Upper lobe of left lung (tissue), 6 donors: Measurements from ENCODE around the gene TTC7B. TPM values are rescaled to one million over a fixed set of nuclear protein-coding genes. Genes with fewer than 3 reads are reported as not detected.

Source experiments
- ATAC-seq, 2 donors: fragments of 200-7000 bp; cut with Tn5 transposase; one replicate each; pipeline ENCODE4 v1.9.1; 2022; ENCODE audit warnings: mild to moderate bottlenecking in 2 of 2, moderate library complexity in 2 of 2; ENCODE audit not compliant: low FRiP score in 2 of 2
- DNase-seq, 2 donors: peaks; one replicate each; pipeline ENCODE4 v3.0.0-alpha.2; 2019 to 2020
- H3K27ac ChIP-seq, 4 donors: fragments of 200-600 bp; sonication (generic); one replicate each; pipeline ENCODE4 v1.5.1; 2016 to 2019
- H3K27me3 ChIP-seq, 4 donors: fragments of 200-600 bp; sonication (generic); one replicate each; pipeline ENCODE4 v1.5.1; 2017 to 2019
- H3K36me3 ChIP-seq, 4 donors: fragments of 200-600 bp; sonication (generic); one replicate each; pipeline ENCODE4 v1.5.1; 2016 to 2019
- H3K4me1 ChIP-seq, 4 donors: fragments of 200-600 bp; sonication (generic); one replicate each; pipeline ENCODE4 v1.5.1; 2018 to 2019
- H3K4me3 ChIP-seq, 4 donors: fragments of 200-600 bp; sonication (generic); one replicate each; pipeline ENCODE4 v1.5.1; 2017 to 2019; ENCODE audit warnings: mild to moderate bottlenecking in 2 of 4, moderate library complexity in 1 of 4
- H3K9me3 ChIP-seq, 4 donors: fragments of 200-600 bp; sonication (generic); one replicate each; pipeline ENCODE4 v1.5.1; 2018 to 2019
- EP300 ChIP-seq, 4 donors: sonication (generic); formaldehyde crosslinking; IDR thresholded peaks; one replicate each; pipeline ENCODE4 v1.5.1; 2017; ENCODE audit warnings: antibody characterized with exemption in 4 of 4, control low read depth in 2 of 4
- POLR2A ChIP-seq, 4 donors: fragments of 450-650 bp; IDR thresholded peaks; one replicate each; pipeline ENCODE4 v1.5.1; 2016 to 2017; ENCODE audit warnings: antibody characterized with exemption in 4 of 4, mild to moderate bottlenecking in 2 of 4
- POLR2AphosphoS5 ChIP-seq, 2 donors: sonication (generic); formaldehyde crosslinking; IDR thresholded peaks; one replicate each; pipeline ENCODE4 v1.5.1; 2017; ENCODE audit warnings: antibody characterized with exemption in 2 of 2
- WGBS, 2 donors: methylation state at CpG; one replicate each; pipeline ENCODE4 v1.1.5; 2017 to 2018; 5-methylcytosine and 5-hydroxymethylcytosine counted together
- total RNA-seq, 6 donors: library from RNA; depleted of rRNA in 4 of 6; stranded (reverse); fragments of >200 nt in 4 of 6; gene quantifications; one replicate each; pipeline versions ENCODE4 v1.1.0 to v1.2.1, GENCODE V29; 2016 to 2021
- TF ChIP-seq, protein P1 (sequence below), 6 experiments: fragments of 450-650 bp in 4 of 6; fragments of 200-600 bp in 2 of 6; sonication (generic) in 2 of 6; IDR thresholded peaks; one replicate each; pipeline ENCODE4 v1.5.1; 2016 to 2019; ENCODE audit warnings: antibody characterized with exemption in 6 of 6
- donor health status: DM: no; HTN: no; CAD: no; lungs with moderate emphysema.
- donor health status: DM: no; HTN: yes; CAD: no; lungs with severe emphysema.

Gene TTC7B
- total RNA-seq, 6 donors from 2014 or later = 13.5 to 87.3 (median 37.5) TPM

GRCh38 chr14:90599748-90600507 is 216.3 kb downstream of the TTC7B start:
- Histone ChIP-seq H3K4me3 (no peak overlapping the region), H3K4me1 (peaks cover 0 to 9% (median 6%) of the 10 kb centered on the region in 4 donors), H3K27me3 (no peaks in the 10 kb centered on the region), H3K27ac (no peak overlapping the region), H3K36me3 (no peaks in the 10 kb centered on the region), H3K9me3 (no peaks in the 10 kb centered on the region)
- DNase-seq (no peak), ATAC-seq (no peak)
- TF ChIP-seq, protein P1, sequence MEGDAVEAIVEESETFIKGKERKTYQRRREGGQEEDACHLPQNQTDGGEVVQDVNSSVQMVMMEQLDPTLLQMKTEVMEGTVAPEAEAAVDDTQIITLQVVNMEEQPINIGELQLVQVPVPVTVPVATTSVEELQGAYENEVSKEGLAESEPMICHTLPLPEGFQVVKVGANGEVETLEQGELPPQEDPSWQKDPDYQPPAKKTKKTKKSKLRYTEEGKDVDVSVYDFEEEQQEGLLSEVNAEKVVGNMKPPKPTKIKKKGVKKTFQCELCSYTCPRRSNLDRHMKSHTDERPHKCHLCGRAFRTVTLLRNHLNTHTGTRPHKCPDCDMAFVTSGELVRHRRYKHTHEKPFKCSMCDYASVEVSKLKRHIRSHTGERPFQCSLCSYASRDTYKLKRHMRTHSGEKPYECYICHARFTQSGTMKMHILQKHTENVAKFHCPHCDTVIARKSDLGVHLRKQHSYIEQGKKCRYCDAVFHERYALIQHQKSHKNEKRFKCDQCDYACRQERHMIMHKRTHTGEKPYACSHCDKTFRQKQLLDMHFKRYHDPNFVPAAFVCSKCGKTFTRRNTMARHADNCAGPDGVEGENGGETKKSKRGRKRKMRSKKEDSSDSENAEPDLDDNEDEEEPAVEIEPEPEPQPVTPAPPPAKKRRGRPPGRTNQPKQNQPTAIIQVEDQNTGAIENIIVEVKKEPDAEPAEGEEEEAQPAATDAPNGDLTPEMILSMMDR (IDR thresholded peaks at IDR 0.05) = peak in 3 of 6 experiments; percentile 18 to 27 (median 27)
- no peak for TF ChIP-seq EP300 (IDR thresholded peaks at IDR 0.05)
- 65 to 75% methylated on average over 12 of the region's 12 CpGs for WGBS, 2 donors

DNA sequence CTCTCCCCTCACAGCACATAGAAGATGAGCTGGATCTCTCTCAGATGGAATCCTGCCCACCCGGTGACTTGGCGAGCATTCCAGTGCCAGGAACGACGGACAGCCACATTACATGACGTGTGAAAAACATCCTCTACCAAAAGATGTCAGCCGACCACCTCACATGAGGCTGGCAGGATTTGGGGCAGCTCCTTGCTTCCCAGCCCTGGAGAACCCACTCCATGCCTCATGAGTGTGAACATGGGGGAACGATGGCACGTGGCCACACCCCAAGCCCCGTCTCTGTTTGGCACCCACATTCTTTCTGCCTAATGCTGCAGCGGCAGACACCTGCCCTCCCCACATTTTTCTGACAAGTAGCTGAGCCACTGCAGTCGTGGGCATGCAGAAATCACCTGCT is 216.9 kb downstream of the TTC7B start:
- no peak for ATAC-seq
- TF ChIP-seq, protein P1 (IDR thresholded peaks at IDR 0.05) = no peak
- no peaks in the 10 kb centered on the region for H3K27me3 ChIP-seq
- 47% methylated on average over 11 of the region's 11 CpGs for WGBS, 2 donors
- H3K9me3 ChIP-seq = no peaks in the 10 kb centered on the region
- no peaks in the 10 kb centered on the region for H3K36me3 ChIP-seq
- H3K4me1 ChIP-seq = peaks cover 0 to 9% (median 6%) of the 10 kb centered on the region in 4 donors
- H3K4me3 ChIP-seq = no peak overlapping the region
- no peak for DNase-seq
- H3K27ac ChIP-seq = no peak overlapping the region

GRCh38 chr14:90597961-90598360 is 218.3 kb downstream of the TTC7B start:
- Histone ChIP-seq H3K4me1 (peaks cover 0 to 9% (median 6%) of the 10 kb centered on the region in 4 donors), H3K27me3 (no peaks in the 10 kb centered on the region), H3K36me3 (no peaks in the 10 kb centered on the region), H3K27ac (no peak overlapping the region), H3K9me3 (no peaks in the 10 kb centered on the region), H3K4me3 (no peak overlapping the region)
- WGBS, 2 donors = 96 to 97% methylated on average over 11 to 14 of the region's 15 CpGs
- ATAC-seq (no peak), DNase-seq (no peak)
- TF ChIP-seq EP300 (IDR thresholded peaks at IDR 0.05) (no peak), POLR2A (IDR thresholded peaks at IDR 0.05) (no peak), POLR2AphosphoS5 (IDR thresholded peaks at IDR 0.05) (no peak)
- TF ChIP-seq, protein P1 (IDR thresholded peaks at IDR 0.05) = no peak

DNA sequence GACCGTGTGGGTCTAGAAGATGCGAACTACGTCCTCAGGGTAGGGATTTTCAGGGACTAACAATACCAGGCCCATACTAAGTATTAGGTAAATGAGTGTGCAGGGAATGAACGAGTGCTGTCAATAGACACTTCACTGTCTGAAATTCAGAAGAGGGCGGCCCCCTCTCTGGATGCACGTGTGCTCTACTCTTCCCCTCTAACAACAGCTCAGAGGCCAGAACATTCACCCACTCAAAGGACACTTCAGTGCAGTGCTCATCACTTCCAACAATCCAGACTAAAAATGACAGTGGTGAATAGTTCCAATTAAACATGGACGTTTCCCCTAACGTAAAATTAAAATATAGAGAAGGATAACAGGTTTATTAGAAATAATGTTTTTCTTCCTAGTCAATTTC is 219.5 kb downstream of the TTC7B start:
- DNase-seq (no peak), ATAC-seq (no peak)
- TF ChIP-seq, protein P1 (IDR thresholded peaks at IDR 0.05) = no peak
- no peak for TF ChIP-seq EP300 (IDR thresholded peaks at IDR 0.05)
- TF ChIP-seq POLR2A (IDR thresholded peaks at IDR 0.05) = no peak
- no peak for TF ChIP-seq POLR2AphosphoS5 (IDR thresholded peaks at IDR 0.05)

More for the DNA sequence above, 219.5 kb downstream of the TTC7B start:
- H3K4me1 ChIP-seq = peaks cover 0 to 9% (median 6%) of the 10 kb centered on the region in 4 donors
- no peaks in the 10 kb centered on the region for H3K9me3 ChIP-seq
- no peak overlapping the region for H3K4me3 ChIP-seq
- WGBS, 2 donors = 88 to 91% methylated on average over 8 of the region's 8 CpGs
- H3K27ac ChIP-seq = no peak overlapping the region
- no peaks in the 10 kb centered on the region for H3K27me3 ChIP-seq
- H3K36me3 ChIP-seq = no peaks in the 10 kb centered on the region
